H9 (cell line): ENCODE measurements around the gene TOPORS. TPM values are rescaled to one million over a fixed set of nuclear protein-coding genes. Genes with fewer than 3 reads are reported as not detected.

Source experiments
- DNase-seq: peaks from one replicate; pipeline ENCODE4 v3.0.0-alpha.2; 2017
- H2AFZ ChIP-seq: one replicate; pipeline ENCODE4 v1.6.1; 2013; ENCODE audit warnings: mild to moderate bottlenecking, low read length, control low read depth, moderate library complexity
- H2AK5ac ChIP-seq: 2 replicates; pipeline ENCODE4 v1.6.1; 2013; ENCODE audit warnings: low read length, control low read depth, mixed read lengths; ENCODE audit not compliant: insufficient read length
- H2BK120ac ChIP-seq: one replicate; pipeline ENCODE4 v1.6.1; 2013; ENCODE audit warnings: low read depth, mild to moderate bottlenecking, low read length, control low read depth, inconsistent platforms; ENCODE audit not compliant: poor library complexity, severe bottlenecking
- H2BK12ac ChIP-seq: 2 replicates; pipeline ENCODE4 v1.6.1; 2013; ENCODE audit warnings: low read length, control low read depth, mixed read lengths, low read depth; ENCODE audit not compliant: insufficient read length
- H2BK15ac ChIP-seq: 2 replicates; pipeline ENCODE4 v1.6.1; 2013; ENCODE audit warnings: low read depth, low read length, control low read depth
- H2BK20ac ChIP-seq: one replicate; pipeline ENCODE4 v1.6.1; 2013; ENCODE audit warnings: low read depth, mild to moderate bottlenecking, low read length, control low read depth, inconsistent platforms; ENCODE audit not compliant: poor library complexity, severe bottlenecking
- H2BK5ac ChIP-seq: 2 replicates; pipeline ENCODE4 v1.6.1; 2013; ENCODE audit warnings: low read length, control low read depth, mixed read lengths; ENCODE audit not compliant: insufficient read length
- H3K14ac ChIP-seq: 2 replicates; pipeline ENCODE4 v1.6.1; 2013; ENCODE audit warnings: low read length, control low read depth; ENCODE audit not compliant: insufficient read depth
- H3K18ac ChIP-seq: 2 replicates; pipeline ENCODE4 v1.6.1; 2013; ENCODE audit warnings: low read depth, mild to moderate bottlenecking, mixed read lengths, low read length, control low read depth; ENCODE audit not compliant: insufficient read length
- H3K23ac ChIP-seq: 2 replicates; pipeline ENCODE4 v1.6.1; 2013; ENCODE audit warnings: low read length, control low read depth, mixed read lengths, low read depth; ENCODE audit not compliant: insufficient read length
- H3K23me2 ChIP-seq: 2 replicates; pipeline ENCODE4 v1.6.1; 2013; ENCODE audit warnings: low read depth, mild to moderate bottlenecking, mixed read lengths, low read length, control low read depth; ENCODE audit not compliant: insufficient read length, poor library complexity, severe bottlenecking
- H3K27ac ChIP-seq: 2 replicates; pipeline ENCODE4 v1.5.1; 2013; ENCODE audit warnings: low read length, control low read depth, mixed read lengths, low read depth; ENCODE audit not compliant: insufficient read length
- H3K27me3 ChIP-seq: 2 replicates; pipeline ENCODE4 v1.6.1; 2013; ENCODE audit warnings: low read length, control low read depth, inconsistent platforms; ENCODE audit not compliant: insufficient read depth
- H3K4ac ChIP-seq: 2 replicates; pipeline ENCODE4 v1.6.1; 2013; ENCODE audit warnings: low read depth, mild to moderate bottlenecking, control low read depth, inconsistent platforms, low read length, moderate library complexity
- H3K4me1 ChIP-seq: 2 replicates; pipeline ENCODE4 v1.6.1; 2013; ENCODE audit warnings: low read length, control low read depth, inconsistent platforms; ENCODE audit not compliant: insufficient read depth
- H3K4me2 ChIP-seq: 2 replicates; pipeline ENCODE4 v1.6.1; 2013; ENCODE audit warnings: low read length, control low read depth, mixed read lengths; ENCODE audit not compliant: insufficient read length, insufficient read depth
- H3K56ac ChIP-seq: 2 replicates; pipeline ENCODE4 v1.6.1; 2013; ENCODE audit warnings: low read depth, mild to moderate bottlenecking, mixed read lengths, low read length, control low read depth; ENCODE audit not compliant: insufficient read length
- H3K79me1 ChIP-seq: 2 replicates; pipeline ENCODE4 v1.6.1; 2013; ENCODE audit warnings: low read depth, mild to moderate bottlenecking, moderate library complexity, low read length, control low read depth, inconsistent platforms; ENCODE audit not compliant: insufficient read depth, poor library complexity, severe bottlenecking
- H3K79me2 ChIP-seq: 2 replicates; pipeline ENCODE4 v1.6.1; 2013; ENCODE audit warnings: low read length, control low read depth, inconsistent platforms; ENCODE audit not compliant: insufficient read depth
- H3K9ac ChIP-seq: 2 replicates; pipeline ENCODE4 v1.6.1; 2013; ENCODE audit warnings: low read length, control low read depth, mixed read lengths; ENCODE audit not compliant: insufficient read length; ENCODE audit errors: extremely low read depth
- H3K9me3 ChIP-seq: one replicate; pipeline ENCODE4 v1.6.1; 2013; ENCODE audit warnings: low read depth, low read length, inconsistent platforms; ENCODE audit not compliant: control insufficient read depth
- H3T11ph ChIP-seq: one replicate; pipeline ENCODE4 v1.6.1; 2013; ENCODE audit warnings: mild to moderate bottlenecking, low read length, control low read depth, inconsistent platforms
- H4K20me1 ChIP-seq: one replicate; pipeline ENCODE4 v1.6.1; 2013; ENCODE audit not compliant: control insufficient read depth, insufficient read length, insufficient read depth
- H4K5ac ChIP-seq: 2 replicates; pipeline ENCODE4 v1.6.1; 2013; ENCODE audit warnings: low read depth, mild to moderate bottlenecking, mixed read lengths, low read length, control low read depth; ENCODE audit not compliant: insufficient read length
- H4K8ac ChIP-seq: replicated peaks from 2 replicates; pipeline ENCODE4 v1.6.1; 2013; ENCODE audit warnings: low read length, control low read depth, mixed read lengths, low read depth; ENCODE audit not compliant: insufficient read length
- H4K91ac ChIP-seq: 2 replicates; pipeline ENCODE4 v1.6.1; 2013; ENCODE audit warnings: low read depth, mild to moderate bottlenecking, moderate library complexity, mixed read lengths, low read length, control low read depth; ENCODE audit not compliant: insufficient read length
- H3K27ac Mint-ChIP-seq, 3 experiments: 2 replicates in 2 of 3; 3 replicates in 1 of 3; pipeline ENCODE4 v1.8.0; 2020 to 2021; ENCODE audit warnings: mixed read lengths in 3 of 3, mild to moderate bottlenecking in 1 of 3, moderate library complexity in 1 of 3
- H3K27me3 Mint-ChIP-seq: 2 replicates; pipeline ENCODE4 v1.8.0; 2021; ENCODE audit warnings: low read depth, mild to moderate bottlenecking, moderate library complexity, mixed read lengths
- H3K36me3 Mint-ChIP-seq, 3 experiments: 2 replicates in 2 of 3; 3 replicates in 1 of 3; pipeline ENCODE4 v1.8.0; 2020 to 2021; ENCODE audit warnings: low read depth in 3 of 3, mixed read lengths in 3 of 3; ENCODE audit not compliant: insufficient read depth in 1 of 3
- H3K4me1 Mint-ChIP-seq, 2 experiments: 2 replicates each; pipeline ENCODE4 v1.8.0; 2020; ENCODE audit warnings: mixed read lengths in 2 of 2
- H3K4me3 Mint-ChIP-seq, 2 experiments: 2 replicates in 1 of 2; 3 replicates in 1 of 2; pipeline ENCODE4 v1.8.0; 2020 to 2021; ENCODE audit warnings: mild to moderate bottlenecking in 2 of 2, mixed read lengths in 2 of 2, moderate library complexity in 1 of 2
- H3K9me3 Mint-ChIP-seq, 2 experiments: 2 replicates in 1 of 2; 3 replicates in 1 of 2; pipeline ENCODE4 v1.8.0; 2020; ENCODE audit warnings: mild to moderate bottlenecking in 2 of 2, mixed read lengths in 2 of 2, moderate library complexity in 1 of 2
- CTCF ChIP-seq: fragments of 200-600 bp; sonication (generic); conservative IDR thresholded peaks from 3 replicates; pipeline ENCODE4 v1.8.0; 2021; ENCODE audit warnings: antibody characterized with exemption, mild to moderate bottlenecking
- WGBS: extraction: QIAGEN DNeasy Blood & Tissue Kit; methylation state at CpG from one replicate; pipeline ENCODE4 v1.1.7; 2013; ENCODE audit warnings: missing lambda C conversion rate, low lambda C conversion rate, mixed read lengths; ENCODE audit not compliant: insufficient read length; ENCODE audit errors: extremely low coverage; 5-methylcytosine and 5-hydroxymethylcytosine counted together
- total RNA-seq: library from RNA; stranded (reverse); gene quantifications from 2 replicates; pipeline ENCODE4 v1.2.1, GENCODE V29; 2021

The TOPORS gene
- total RNA-seq, 1 experiment from 2014 or later = 31.9 TPM

GRCh38 chr9:32550562-32551275 lies 1.7 kb downstream of the TOPORS start:
- Histone ChIP-seq H2AK5ac (no peak overlapping the region), H2AFZ (no peak overlapping the region), H3K27ac (peak overlapping the region; percentile 55), H3K56ac (no peak overlapping the region), H2BK5ac (no peak overlapping the region), H4K5ac (no peak overlapping the region), H4K91ac (no peak overlapping the region), H3K27me3 (no peaks in the 10 kb centered on the region), H2BK15ac (no peak overlapping the region), H3K23me2 (no peaks in the 10 kb centered on the region), H3K9ac (peak overlapping the region; percentile 94), H3K9me3 (no peaks in the 10 kb centered on the region), H2BK12ac (no peak overlapping the region), H3K23ac (no peak overlapping the region), H3K79me1 (no peaks in the 10 kb centered on the region), H3K14ac (peak overlapping the region; percentile 55), H4K20me1 (no peaks in the 10 kb centered on the region), H3K79me2 (peaks cover 31% of the 10 kb centered on the region), H3K4me1 (no peaks in the 10 kb centered on the region; the same call in 1 of the 2 replicates), H4K8ac (no peak overlapping the region), H3T11ph (no peak overlapping the region), H3K18ac (peak overlapping the region; percentile 52), H3K4ac (peak overlapping the region; percentile 8; the same call in 1 of the 2 replicates), H3K4me2 (peak overlapping the region; percentile 94), H2BK120ac (no peak overlapping the region), H2BK20ac (no peak overlapping the region)
- Mint-ChIP-seq H3K4me1 (peaks cover 14 to 28% of the 10 kb centered on the region in 2 experiments), H3K27ac (peak overlapping the region; percentile 97 to 100 (median 99)), H3K4me3 (peak overlapping the region; percentile 87 to 97), H3K27me3 (no peaks in the 10 kb centered on the region; the same call in 1 of the 2 replicates), H3K9me3 (no peaks in the 10 kb centered on the region; a peak in 1 of 5 replicates), H3K36me3 (peaks cover 17 to 32% (median 30%) of the 10 kb centered on the region in 3 experiments)
- peak; percentile 99 for DNase-seq
- TF ChIP-seq CTCF = no peak; the same call in 2 of the 3 replicates
- WGBS = no CpG with 5 or more reads among the region's 75 CpGs
